Measurements from ENCODE around the gene SPTA1. TPM values are rescaled to one million over a fixed set of nuclear protein-coding genes. Genes with fewer than 3 reads are reported as not detected.
"Not testable (repeated sequence)": the region's sequence is repeated elsewhere in the genome, so short reads cannot be mapped to it uniquely, and the experiment has no call there.

Gene SPTA1
- total RNA-seq, 2 experiments from 2014 or later: not detected

DNA sequence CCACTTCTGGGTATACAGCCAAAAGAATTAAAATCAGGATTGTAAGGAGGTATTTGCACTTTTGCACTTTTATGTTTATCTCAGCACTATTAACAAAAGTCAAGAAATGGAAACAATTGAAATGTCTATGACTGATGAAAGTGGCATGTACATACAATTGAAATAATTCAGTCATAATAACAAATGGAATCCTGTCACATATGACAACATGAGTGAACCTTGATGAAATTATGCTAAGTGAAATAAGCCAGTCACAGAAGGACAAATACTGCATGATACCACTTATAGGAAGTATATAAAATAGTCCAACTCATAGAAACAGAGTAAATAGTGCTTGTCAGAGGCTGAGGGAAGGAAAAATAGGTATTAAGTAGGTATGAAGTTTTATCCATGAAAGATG is 3.4 kb upstream of the SPTA1 start:
- H3K4me3 ChIP-seq (ENCODE audit: low read length): no peak overlapping the region
- ATAC-seq (ENCODE audit: poor library complexity) (no peak), DNase-seq (no peak)
- intact Hi-C loops (cut with DNase I, micrococcal nuclease): no loop called here
- no peak for TF ChIP-seq CTCF (IDR thresholded peaks at IDR 0.05)
- Mint-ChIP-seq H3K27ac (no peak overlapping the region), H3K9me3 (no peaks in the 10 kb centered on the region), H3K4me3 (no peak overlapping the region), H3K36me3 (ENCODE audit: low read depth) (no peaks in the 10 kb centered on the region), H3K4me1 (ENCODE audit: low read depth) (no peaks in the 10 kb centered on the region), H3K27me3 (peaks cover 12% of the 10 kb centered on the region)
- no peak overlapping the region for H3K27ac ChIP-seq (ENCODE audit: low read depth in 1 of 2, low read length in 2 of 2)
- no peaks in the 10 kb centered on the region for H3K36me3 ChIP-seq (ENCODE audit: insufficient read depth, low read length)
- H3K27me3 ChIP-seq (ENCODE audit: control insufficient read depth in 1 of 2, insufficient read depth in 2 of 2, low read length in 2 of 2): no peaks in the 10 kb centered on the region
- H3K4me1 ChIP-seq (ENCODE audit: insufficient read depth, low read length): no peaks in the 10 kb centered on the region
- no peaks in the 10 kb centered on the region for H3K9me3 ChIP-seq (ENCODE audit: control insufficient read depth in 1 of 2, insufficient read depth in 1 of 2, low read length in 2 of 2)
- ChIA-PET POLR2A (no interaction called here), CTCF (no interaction called here)

DNA sequence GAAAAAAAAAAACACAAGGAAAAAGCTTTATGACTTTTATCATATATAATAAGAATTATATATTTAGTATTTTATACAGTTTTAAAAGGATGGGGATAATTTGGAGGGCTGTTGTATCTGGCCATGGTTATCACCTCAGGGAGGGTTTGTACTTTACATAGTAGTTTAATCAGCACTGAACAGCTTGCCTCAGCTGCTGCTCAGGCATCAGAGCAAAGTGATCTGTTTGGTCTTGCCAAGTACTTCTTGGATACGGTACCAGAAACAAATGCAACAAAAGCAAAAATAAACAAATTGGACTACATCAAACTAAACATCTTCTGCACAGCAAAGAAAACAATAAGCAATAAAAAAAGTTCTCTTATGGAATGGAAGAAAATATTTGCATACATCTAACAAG is 2.6 kb upstream of the SPTA1 start:
- ATAC-seq (ENCODE audit: poor library complexity): no peak
- no peak for DNase-seq
- H3K36me3 ChIP-seq (ENCODE audit: insufficient read depth, low read length): no peaks in the 10 kb centered on the region
- POLR2A ChIA-PET: no interaction called here
- H3K4me1 ChIP-seq (ENCODE audit: insufficient read depth, low read length): no peaks in the 10 kb centered on the region
- CTCF ChIA-PET: no interaction called here
- Mint-ChIP-seq H3K27ac (no peak overlapping the region), H3K4me3 (no peak overlapping the region), H3K27me3 (peaks cover 17% of the 10 kb centered on the region), H3K9me3 (no peaks in the 10 kb centered on the region), H3K36me3 (ENCODE audit: low read depth) (no peaks in the 10 kb centered on the region), H3K4me1 (ENCODE audit: low read depth) (no peaks in the 10 kb centered on the region)
- no peaks in the 10 kb centered on the region for H3K9me3 ChIP-seq (ENCODE audit: control insufficient read depth in 1 of 2, insufficient read depth in 1 of 2, low read length in 2 of 2)
- intact Hi-C loops (cut with DNase I, micrococcal nuclease): no loop called here
- H3K27ac ChIP-seq (ENCODE audit: low read depth in 1 of 2, low read length in 2 of 2): no peak overlapping the region
- H3K4me3 ChIP-seq (ENCODE audit: low read length): no peak overlapping the region
- TF ChIP-seq CTCF (IDR thresholded peaks at IDR 0.05): no peak
- H3K27me3 ChIP-seq (ENCODE audit: control insufficient read depth in 1 of 2, insufficient read depth in 2 of 2, low read length in 2 of 2): peaks cover 0 to 3% of the 10 kb centered on the region in 2 experiments

DNA sequence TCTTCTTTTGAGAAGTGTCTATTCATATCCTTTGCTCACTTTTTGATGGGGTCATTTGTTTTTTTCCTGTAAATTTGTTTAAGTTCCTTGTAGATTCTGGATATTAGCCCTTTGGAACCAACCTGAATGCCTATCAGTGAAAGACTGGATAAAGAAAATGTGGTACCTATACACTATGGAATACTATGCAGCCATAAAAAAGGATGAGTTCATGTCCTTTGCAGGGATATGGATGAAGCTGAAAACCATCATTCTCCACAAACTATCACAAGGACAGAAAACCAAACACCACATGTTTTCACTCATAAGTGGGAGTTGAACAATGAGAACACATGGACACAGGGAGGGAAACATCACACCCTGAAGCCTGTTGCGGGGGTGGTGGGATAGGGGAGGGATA is 1.8 kb upstream of the SPTA1 start:
- H3K4me1 ChIP-seq (ENCODE audit: insufficient read depth, low read length); intact Hi-C loops (cut with DNase I, micrococcal nuclease); POLR2A ChIA-PET; H3K36me3 Mint-ChIP-seq (ENCODE audit: low read depth); H3K4me3 ChIP-seq (ENCODE audit: low read length); DNase-seq; H3K27ac Mint-ChIP-seq; ATAC-seq (ENCODE audit: poor library complexity); H3K4me1 Mint-ChIP-seq (ENCODE audit: low read depth); H3K9me3 Mint-ChIP-seq; H3K36me3 ChIP-seq (ENCODE audit: insufficient read depth, low read length); CTCF ChIA-PET; H3K9me3 ChIP-seq (ENCODE audit: control insufficient read depth in 1 of 2, insufficient read depth in 1 of 2, low read length in 2 of 2); H3K4me3 Mint-ChIP-seq; H3K27ac ChIP-seq (ENCODE audit: low read depth in 1 of 2, low read length in 2 of 2); H3K27me3 ChIP-seq (ENCODE audit: control insufficient read depth in 1 of 2, insufficient read depth in 2 of 2, low read length in 2 of 2): not testable (repeated sequence)
- peaks cover 23% of the 10 kb centered on the region for H3K27me3 Mint-ChIP-seq

DNA sequence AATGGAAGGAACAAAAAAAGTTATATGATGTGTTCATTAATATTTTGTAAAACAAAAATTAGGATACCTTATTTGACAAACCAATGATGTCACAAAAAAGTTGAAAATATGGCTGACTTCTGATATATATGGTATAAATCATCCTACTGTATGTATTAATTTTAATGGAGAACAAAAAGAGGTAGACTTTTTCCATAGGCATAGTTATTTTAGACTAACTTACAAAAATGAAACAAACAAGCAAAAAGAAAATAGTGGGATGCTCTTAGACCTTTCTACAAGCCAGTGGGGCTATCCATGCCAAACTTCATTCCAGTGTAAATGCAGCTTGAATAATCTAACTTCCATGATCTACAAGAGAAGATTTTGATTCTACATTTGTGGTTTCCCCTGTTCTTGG is 522 bp upstream of the SPTA1 start:
- H3K9me3 Mint-ChIP-seq: no peaks in the 10 kb centered on the region
- peaks cover 0 to 6% of the 10 kb centered on the region in 2 experiments for H3K27me3 ChIP-seq (ENCODE audit: control insufficient read depth in 1 of 2, insufficient read depth in 2 of 2, low read length in 2 of 2)
- no peaks in the 10 kb centered on the region for H3K36me3 Mint-ChIP-seq (ENCODE audit: low read depth)
- TF ChIP-seq CTCF (IDR thresholded peaks at IDR 0.05): no peak
- H3K27me3 Mint-ChIP-seq: peaks cover 32% of the 10 kb centered on the region
- intact Hi-C loops (cut with DNase I, micrococcal nuclease): no loop called here
- CTCF ChIA-PET: no interaction called here
- POLR2A ChIA-PET: no interaction called here
- no peak overlapping the region for H3K4me3 Mint-ChIP-seq
- no peak overlapping the region for H3K27ac Mint-ChIP-seq
- H3K36me3 ChIP-seq (ENCODE audit: insufficient read depth, low read length): no peaks in the 10 kb centered on the region
- DNase-seq (no peak), ATAC-seq (ENCODE audit: poor library complexity) (no peak)
- H3K4me3 ChIP-seq (ENCODE audit: low read length): no peak overlapping the region
- H3K27ac ChIP-seq (ENCODE audit: low read depth in 1 of 2, low read length in 2 of 2): no peak overlapping the region
- no peaks in the 10 kb centered on the region for H3K4me1 ChIP-seq (ENCODE audit: insufficient read depth, low read length)
- H3K9me3 ChIP-seq (ENCODE audit: control insufficient read depth in 1 of 2, insufficient read depth in 1 of 2, low read length in 2 of 2): no peaks in the 10 kb centered on the region
- no peaks in the 10 kb centered on the region for H3K4me1 Mint-ChIP-seq (ENCODE audit: low read depth)
